GM19438 (cell line): ENCODE data around the gene ZNF850.
"Not testable (repeated sequence)": the region's sequence is repeated elsewhere in the genome, so short reads cannot be mapped to it uniquely, and the experiment has no call there.

Experiments used
- ATAC-seq: cut with Tn5 transposase; IDR thresholded peaks from one replicate; pipeline ENCODE4 v1.9.1; 2021; ENCODE audit warnings: low read depth; ENCODE audit not compliant: unreplicated experiment

ZNF850 gene

DNA sequence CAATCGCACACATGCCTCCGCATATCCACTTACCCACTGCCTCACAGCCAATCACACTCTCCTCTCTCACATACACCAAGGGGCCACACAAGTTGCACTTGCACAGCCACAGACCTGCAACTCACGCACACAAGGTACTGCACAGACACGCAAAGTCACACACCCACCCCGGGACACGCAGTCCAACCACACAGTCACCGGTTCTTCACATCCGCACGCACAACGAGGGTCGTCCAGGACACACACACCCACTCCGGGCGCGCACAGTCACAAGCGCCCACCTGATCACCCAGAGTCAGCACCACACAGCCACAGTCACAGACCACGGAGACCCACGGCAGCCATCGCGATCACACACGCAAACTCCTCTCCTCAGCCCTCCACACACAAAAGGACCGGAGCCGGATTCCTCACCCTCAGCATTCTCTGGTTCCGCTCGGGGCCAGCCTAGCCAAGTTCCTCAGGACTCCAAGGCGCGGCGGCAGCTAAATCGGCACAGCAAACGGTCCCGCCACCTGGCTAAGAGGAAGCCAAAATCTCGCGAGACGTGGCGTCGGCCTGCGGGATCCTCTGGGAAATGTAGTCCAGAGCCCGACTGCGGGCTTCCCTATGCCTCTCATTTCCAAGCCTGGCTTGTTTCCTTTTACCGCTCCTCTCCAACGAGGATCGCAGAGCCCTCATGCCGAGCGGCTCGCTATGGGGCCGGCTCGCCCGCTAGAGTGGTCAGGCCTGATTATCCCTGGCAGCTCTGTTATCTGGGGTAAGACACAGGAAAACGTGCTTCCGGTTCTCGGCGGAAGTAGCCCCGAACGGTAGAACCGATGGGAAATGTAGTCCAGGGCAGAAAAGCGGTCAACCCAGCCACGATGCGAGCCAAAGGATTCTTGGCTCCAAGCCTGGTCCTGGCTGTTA, at the start of gene ZNF850:
Gene ZNF850, minus strand, starts transcription at position 497 of the 912 bp plus-strand sequence. CDS start 10,201 bp downstream, outside the sequence.
- peak; percentile 96 for ATAC-seq

GRCh38 chr19:36821758-36822157, 49.2 kb upstream of the ZNF850 start:
- ATAC-seq, result no peak

GRCh38 chr19:36819130-36819630, 46.6 kb upstream of the ZNF850 start:
- no peak for ATAC-seq

- ATAC-seq, result no peak
Measured at GRCh38 chr19:36807029-36807428, 34.4 kb upstream of the ZNF850 start.

GRCh38 chr19:36805364-36805763, 32.8 kb upstream of the ZNF850 start:
- ATAC-seq, result no peak

DNA sequence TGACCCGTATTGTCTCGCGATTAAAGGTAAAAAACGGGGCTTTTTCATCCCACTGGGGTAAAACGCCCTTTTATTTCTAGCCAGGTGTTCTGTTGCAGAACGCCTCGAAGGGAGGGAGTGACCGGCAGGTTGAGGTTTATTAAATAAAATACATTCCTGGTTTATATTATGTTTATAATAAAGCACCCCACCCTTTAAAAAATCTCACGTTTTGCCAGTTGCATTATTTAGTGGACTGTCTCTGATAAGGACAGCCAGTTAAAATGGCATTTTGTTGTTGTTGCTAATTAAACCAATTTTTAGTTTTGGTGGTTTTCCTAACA, 25.1 kb upstream of the ZNF850 start:
- no peak for ATAC-seq

DNA sequence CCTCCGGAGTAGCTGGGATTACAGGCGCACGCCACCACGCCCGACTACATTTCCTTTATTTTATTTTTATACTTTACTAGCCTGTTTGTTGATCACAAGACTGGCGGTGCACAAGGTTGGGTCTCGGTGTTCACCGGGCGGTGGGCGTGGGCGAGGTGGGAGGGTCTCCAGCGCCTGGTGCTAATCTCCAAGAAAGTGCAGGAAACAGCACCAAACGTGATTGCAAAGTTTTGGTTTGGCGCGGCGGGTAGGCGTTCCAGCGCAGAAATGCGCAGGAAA, 24.0 kb upstream of the ZNF850 start:
- ATAC-seq, result no peak

DNA sequence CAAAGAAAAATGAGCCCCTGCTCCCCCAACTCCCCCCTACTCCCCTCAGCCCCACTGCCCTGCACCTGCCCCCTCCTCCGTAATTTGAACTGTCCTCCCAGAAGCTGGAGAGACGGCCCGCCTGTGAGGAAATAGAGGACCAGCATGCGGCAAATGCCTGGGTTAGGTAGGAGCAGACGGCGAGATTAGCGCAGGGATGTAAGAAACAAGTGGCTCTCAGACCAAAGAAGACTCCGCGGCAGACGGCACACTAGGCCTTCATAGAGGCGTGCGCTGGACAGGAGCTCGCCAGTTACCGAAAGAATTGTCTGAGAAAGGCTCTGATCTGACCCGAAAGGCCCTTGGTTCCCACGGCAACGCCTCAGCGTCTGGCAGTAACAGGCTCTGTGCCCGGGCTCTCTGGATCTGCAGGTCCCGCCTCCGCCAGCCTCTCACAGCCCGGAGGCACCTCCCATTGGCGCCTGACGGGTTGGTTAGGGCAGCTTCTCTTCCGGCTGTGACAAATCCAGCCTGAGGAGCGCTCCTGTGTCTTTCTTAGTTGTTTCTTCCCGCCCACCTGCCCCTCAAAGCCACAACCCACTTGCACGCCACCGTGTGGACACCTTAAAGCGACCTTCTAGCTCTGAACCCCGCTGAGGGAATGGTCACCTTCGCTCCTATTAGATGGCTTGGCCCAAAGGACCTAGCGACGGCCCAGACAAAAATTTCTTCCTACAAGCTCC, 19.0 kb upstream of the ZNF850 start:
- not testable (repeated sequence) for ATAC-seq

GRCh38 chr19:36775768-36776167, 3.2 kb upstream of the ZNF850 start:
- no peak for ATAC-seq

DNA sequence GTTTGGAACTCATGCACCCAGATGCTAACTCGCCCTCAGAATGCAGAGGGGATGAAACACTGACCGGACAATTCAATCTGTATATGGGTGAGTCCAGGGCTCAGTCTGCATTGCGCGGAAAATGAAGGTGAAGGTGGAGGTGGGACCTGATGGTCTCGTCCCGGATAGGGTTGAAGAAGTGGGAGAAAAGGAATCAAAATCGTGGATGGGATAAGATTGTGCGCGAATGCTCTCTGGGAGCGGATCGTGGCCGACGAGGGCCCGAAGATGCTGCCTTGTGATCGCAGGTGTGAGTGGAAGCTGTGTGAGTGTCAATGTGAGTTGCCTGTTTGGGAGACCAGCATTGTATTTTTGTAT, 594 bp upstream of the ZNF850 start:
- no peak for ATAC-seq

DNA sequence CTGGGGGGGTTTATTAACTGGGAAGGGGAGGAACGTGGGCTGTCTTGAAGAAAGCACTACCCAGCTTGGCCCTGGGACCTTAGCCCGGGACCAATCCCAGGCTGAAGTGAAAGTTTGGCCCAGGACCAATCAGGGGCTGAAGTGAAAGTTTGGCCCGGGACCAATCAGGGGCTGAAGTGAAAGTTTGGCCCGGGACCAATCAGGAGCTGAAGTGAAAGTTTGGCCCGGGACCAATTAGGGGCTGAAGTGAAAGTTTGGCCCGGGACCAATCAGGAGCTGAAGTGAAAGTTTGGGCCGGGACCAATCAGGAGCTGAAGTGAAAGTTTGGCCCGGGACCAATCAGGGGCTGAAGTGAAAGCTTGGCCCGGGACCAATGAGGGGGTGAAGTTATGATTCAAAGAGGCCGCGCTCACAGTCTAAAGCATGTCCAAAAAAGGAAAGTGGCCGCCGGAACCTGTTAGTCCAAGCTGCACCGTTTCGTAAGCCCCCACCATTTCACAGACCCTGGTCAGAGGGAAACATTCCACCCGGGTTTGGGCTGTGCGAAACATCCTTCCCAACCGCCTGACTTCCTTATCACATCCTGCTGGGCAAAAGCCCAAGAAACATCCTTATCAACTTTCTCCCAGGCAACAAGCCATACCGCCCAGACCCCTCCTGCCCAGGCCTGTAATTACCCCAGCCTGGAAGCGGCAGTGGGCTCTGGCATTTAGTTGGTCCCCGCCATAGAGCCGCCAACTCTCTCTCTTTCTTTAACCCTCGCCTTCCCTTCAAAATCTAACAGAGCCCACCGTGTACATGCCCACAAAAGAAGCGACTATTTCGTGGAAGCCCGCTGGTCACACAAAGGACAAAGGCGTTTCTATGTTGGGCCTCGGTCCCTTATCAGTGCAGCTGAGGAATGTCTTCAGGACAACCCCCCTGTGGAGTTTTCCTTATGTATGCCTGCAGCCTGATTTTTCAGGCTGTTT, 1.1 kb downstream of the ZNF850 start:
- ATAC-seq, result no peak

- no peak for ATAC-seq
Measured at GRCh38 chr19:36750066-36750691, 22.4 kb downstream of the ZNF850 start.

GRCh38 chr19:36749613-36750012, 23.0 kb downstream of the ZNF850 start:
- ATAC-seq, result not testable (repeated sequence)

DNA sequence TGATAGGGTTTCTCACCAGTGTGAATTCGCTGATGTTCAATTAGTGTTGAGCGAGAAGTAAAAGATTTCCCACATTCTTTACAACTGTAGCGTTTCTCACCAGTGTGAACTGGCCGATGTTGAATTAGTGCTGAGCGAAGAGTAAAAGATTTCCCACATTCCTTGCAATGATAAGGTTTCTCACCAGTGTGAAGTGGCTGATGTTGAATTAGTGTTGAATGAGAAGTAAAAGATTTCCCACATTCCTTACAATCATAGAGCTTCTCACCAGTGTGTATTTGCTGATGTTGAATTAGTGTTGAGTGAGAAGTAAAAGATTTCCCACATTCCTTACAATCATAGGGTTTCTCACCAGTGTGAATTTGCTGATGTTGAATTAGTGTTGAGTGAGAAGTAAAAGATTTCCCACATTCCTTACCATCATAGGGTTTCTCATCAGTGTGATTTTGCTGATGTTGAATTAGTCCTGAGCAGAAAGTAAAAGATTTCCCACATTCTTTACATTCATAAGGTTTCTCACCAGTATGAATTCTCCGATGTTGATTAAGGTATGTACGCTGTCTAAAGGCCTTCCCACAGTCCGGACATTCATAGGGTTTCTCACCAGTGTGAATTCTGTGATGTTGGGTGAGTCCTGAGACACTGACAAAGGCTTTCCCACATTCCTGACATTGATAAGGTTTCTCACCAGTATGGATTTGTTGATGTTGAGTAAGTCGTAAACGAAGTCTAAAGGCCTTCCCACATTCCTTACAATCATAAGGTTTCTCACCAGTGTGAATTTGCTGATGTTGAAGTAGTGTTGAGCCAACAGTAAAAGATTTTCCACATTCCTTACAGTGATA, 24.0 kb downstream of the ZNF850 start:
- ATAC-seq, result no peak

DNA sequence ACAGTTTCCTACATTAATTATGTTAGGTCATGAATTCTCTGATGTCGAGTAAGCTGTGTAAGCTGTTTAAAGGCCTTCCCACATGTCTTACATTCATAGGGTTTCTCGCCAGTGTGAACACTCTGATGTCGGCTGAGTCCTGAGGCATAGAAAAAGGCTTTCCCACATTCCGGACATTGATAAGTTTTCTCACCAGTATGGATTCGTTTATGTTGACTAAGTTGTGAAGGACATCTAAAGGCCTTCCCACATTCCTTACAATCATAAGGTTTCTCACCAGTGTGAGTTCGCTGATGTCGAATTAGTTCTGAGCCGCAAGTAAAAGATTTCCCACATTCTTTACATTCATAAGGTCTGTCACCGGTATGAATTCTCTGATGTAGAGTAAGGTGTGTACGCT, 24.9 kb downstream of the ZNF850 start:
- no peak for ATAC-seq

GRCh38 chr19:36745870-36746269, 26.7 kb downstream of the ZNF850 start:
- ATAC-seq, result no peak

DNA sequence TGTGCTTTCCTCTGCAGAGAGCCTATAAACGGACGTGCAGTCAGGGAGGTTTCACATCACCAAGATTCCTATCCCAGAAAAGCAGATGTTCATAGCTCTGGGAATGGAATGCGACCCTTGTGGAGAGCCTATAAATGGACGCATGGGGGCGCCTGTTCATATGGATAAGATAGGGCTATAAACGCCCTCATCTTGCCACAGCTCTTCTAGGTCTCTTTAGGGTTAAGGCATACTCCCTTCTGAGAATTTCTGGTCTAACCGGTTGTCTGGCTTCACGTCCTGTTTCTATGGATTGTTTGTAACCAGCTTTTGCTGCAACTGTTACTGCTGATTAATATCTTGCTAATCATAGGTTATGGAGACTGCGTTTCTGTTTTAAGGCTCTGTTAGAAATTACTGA, 36.4 kb downstream of the ZNF850 start:
- not testable (repeated sequence) for ATAC-seq

- ATAC-seq, result no peak
Measured at GRCh38 chr19:36719687-36720556, 52.7 kb downstream of the ZNF850 start.

DNA sequence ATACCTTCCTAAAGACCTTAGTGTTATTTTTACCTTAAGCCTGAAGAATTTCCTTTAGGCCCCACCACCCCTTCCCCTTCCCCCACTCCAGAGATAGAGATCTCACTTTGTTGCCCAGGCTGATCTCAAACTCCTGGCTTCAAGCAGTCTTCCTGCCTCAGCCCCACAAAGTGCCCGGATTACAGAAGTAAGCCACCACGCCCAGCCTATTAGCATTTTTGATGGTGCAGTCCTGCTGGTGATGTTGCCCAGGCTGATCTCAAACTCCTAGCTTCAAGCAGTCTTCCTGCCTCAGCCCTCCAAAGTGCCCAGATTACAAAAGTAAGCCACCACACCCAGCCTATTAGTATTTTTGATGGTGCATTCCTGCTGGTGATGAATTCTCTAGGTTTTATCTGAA, 63.2 kb downstream of the ZNF850 start:
- ATAC-seq, result no peak
